ENCODE measurements around the gene ELOVL5. TPM values are rescaled to one million over a fixed set of nuclear protein-coding genes. Genes with fewer than 3 reads are reported as not detected.

Gene ELOVL5
- polyA plus RNA-seq, 1 of the 3 experiments (the other 2 are of a cell fraction) = 31.9 TPM

GRCh38 chr6:53240761-53241160 is 108.0 kb downstream of the ELOVL5 start:
- Histone ChIP-seq H3F3A (replicated peaks; ENCODE audit: insufficient read depth) (no peaks in the 10 kb centered on the region), H3K79me2 (ENCODE audit: insufficient read depth) (no peaks in the 10 kb centered on the region), H3K9me3 (no peaks in the 10 kb centered on the region), H3K9me2 (no peaks in the 10 kb centered on the region), H2AFZ (ENCODE audit: low read depth) (no peak overlapping the region), H4K20me1 (ENCODE audit: insufficient read depth) (no peaks in the 10 kb centered on the region), H3K4me1 (ENCODE audit: control insufficient read depth in 1 of 2, insufficient read depth in 2 of 2, low read depth in 1 of 2, low read length in 1 of 2) (no peaks in the 10 kb centered on the region), H3K9ac (no peak overlapping the region), H3K4me2 (no peak overlapping the region), H3K27me3 (ENCODE audit: insufficient read depth) (no peaks in the 10 kb centered on the region), H3K27ac (ENCODE audit: low read depth in 2 of 2, low read length in 1 of 2) (no peak overlapping the region), H3K36me3 (replicated peaks in 1 of 2; ENCODE audit: control insufficient read depth in 1 of 2, insufficient read depth in 2 of 2, low read length in 1 of 2) (no peaks in the 10 kb centered on the region), H3K4me3 (ENCODE audit: low read depth in 2 of 2, low read length in 1 of 2) (no peak overlapping the region)
- DNase-seq = no peak
- POLR2A ChIA-PET = no interaction called here
- TF ChIP-seq NRF1 (IDR thresholded peaks at IDR 0.05; ENCODE audit: low read depth, low read length) (no peak), FOSL2 (IDR thresholded peaks at IDR 0.05; ENCODE audit: borderline replicate concordance, low read depth) (no peak), MXI1 (IDR thresholded peaks at IDR 0.05; ENCODE audit: low read depth, low read length) (no peak), NFIC (IDR thresholded peaks at IDR 0.05; ENCODE audit: borderline replicate concordance) (no peak), RXRA (IDR thresholded peaks at IDR 0.05; ENCODE audit: borderline replicate concordance, low read depth) (no peak), USF1 (IDR thresholded peaks at IDR 0.05; ENCODE audit: borderline replicate concordance, low read depth) (no peak), TAF1 (IDR thresholded peaks at IDR 0.05; ENCODE audit: borderline replicate concordance, low read depth, low read length) (no peak), USF2 (IDR thresholded peaks at IDR 0.05; ENCODE audit: borderline replicate concordance, low read depth, low read length) (no peak), GATA2 (CRISPR knock-in tag; IDR thresholded peaks at IDR 0.05) (no peak), CTCF (IDR thresholded peaks at IDR 0.05) (no peak), FOXJ3 (CRISPR knock-in tag; IDR thresholded peaks at IDR 0.05) (no peak), FOXM1 (IDR thresholded peaks at IDR 0.05; ENCODE audit: low read depth) (no peak), JUND (IDR thresholded peaks at IDR 0.05) (no peak), ELF1 (IDR thresholded peaks at IDR 0.05) (no peak), YY1 (IDR thresholded peaks at IDR 0.05; ENCODE audit: low read depth) (no peak), IRF3 (IDR thresholded peaks at IDR 0.05; ENCODE audit: low read depth, low read length) (no peak), EP300 (IDR thresholded peaks at IDR 0.05; ENCODE audit: borderline replicate concordance in 1 of 2, low read depth in 1 of 2, low read length in 1 of 2) (no peak), SIN3A (IDR thresholded peaks at IDR 0.05; ENCODE audit: borderline replicate concordance, low read depth, low read length) (no peak), SMC3 (IDR thresholded peaks at IDR 0.05; ENCODE audit: low read depth, low read length) (no peak)
- CTCF ChIA-PET = no interaction called here
- WGBS (ENCODE audit: low lambda C conversion rate) = 12% methylated on average over 2 of the region's 2 CpGs

Measured in SK-N-SH (cell line).